GM12873 (cell line): Measurements from ENCODE around the gene CHD2.

Experiments used
- TF ChIP-seq, protein P1 (sequence below): IDR thresholded peaks from 2 replicates; pipeline ENCODE4 v1.5.1; 2012; ENCODE audit warnings: low read depth, mild to moderate bottlenecking, moderate library complexity, low read length, control low read depth; ENCODE audit not compliant: insufficient read depth; ENCODE audit errors: missing control alignments

Gene CHD2

DNA sequence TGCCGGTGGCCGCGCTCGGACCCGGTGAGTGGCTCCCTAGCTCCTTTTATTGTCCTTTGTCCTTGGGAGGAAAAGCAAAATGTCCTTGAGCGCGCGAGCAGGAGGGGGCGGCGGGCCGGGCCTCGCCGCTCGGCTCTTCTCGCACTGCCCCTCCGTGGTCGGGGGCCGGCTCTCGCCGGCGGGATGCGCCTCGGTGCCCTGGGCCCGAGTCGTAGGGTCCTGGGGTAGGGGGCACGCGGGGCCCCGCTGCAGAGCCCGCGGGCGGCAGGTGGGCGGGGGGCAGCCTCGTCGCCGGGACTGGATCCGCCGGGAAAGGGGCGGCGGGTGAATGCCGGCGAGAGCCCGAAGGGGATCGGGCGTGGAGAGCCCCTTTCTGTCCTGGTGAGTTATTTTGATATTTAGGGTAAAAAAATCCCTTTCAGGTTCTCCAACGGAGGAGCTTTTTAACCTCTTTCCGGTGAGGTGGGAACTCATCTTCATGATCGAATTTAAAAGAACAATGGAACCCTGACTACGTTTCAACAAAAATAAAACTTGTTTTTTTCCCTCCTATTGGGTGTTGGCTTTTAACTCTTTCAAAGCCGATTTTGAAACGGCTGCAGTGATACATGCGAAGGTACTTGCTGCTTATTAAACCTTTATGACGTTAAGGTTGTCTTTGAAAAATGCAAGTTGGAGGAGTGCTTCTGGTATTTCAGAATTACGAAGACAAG lies 16.8 kb upstream of the CHD2 start:
- TF ChIP-seq, protein P1, sequence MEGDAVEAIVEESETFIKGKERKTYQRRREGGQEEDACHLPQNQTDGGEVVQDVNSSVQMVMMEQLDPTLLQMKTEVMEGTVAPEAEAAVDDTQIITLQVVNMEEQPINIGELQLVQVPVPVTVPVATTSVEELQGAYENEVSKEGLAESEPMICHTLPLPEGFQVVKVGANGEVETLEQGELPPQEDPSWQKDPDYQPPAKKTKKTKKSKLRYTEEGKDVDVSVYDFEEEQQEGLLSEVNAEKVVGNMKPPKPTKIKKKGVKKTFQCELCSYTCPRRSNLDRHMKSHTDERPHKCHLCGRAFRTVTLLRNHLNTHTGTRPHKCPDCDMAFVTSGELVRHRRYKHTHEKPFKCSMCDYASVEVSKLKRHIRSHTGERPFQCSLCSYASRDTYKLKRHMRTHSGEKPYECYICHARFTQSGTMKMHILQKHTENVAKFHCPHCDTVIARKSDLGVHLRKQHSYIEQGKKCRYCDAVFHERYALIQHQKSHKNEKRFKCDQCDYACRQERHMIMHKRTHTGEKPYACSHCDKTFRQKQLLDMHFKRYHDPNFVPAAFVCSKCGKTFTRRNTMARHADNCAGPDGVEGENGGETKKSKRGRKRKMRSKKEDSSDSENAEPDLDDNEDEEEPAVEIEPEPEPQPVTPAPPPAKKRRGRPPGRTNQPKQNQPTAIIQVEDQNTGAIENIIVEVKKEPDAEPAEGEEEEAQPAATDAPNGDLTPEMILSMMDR = no peak

DNA sequence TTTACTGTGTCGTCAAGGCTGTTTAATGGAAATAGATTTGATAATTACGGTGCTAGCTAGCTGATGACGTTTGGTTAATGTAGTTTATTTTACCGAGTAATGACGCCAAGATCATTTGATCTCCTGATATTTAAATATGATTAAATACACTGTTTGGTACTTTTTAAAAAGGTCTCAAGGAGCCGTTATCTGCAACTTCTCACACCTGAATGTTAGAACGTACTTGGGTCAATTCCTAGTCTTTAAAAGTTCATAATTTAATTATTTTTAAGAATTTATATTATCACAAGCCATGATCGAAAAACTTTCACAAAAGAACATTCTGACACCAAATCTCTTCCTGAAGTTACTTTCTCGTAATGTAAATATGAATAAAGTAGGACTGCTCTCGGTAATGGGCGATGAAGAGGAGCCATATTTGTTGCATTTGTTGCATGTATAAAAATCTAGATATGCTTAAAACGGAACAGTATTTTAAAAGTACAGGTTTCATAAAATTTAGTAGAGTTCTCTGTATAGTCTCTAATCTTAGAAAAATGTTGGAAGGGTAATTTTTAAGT lies 16.2 kb upstream of the CHD2 start:
- TF ChIP-seq, protein P1 = no peak

DNA sequence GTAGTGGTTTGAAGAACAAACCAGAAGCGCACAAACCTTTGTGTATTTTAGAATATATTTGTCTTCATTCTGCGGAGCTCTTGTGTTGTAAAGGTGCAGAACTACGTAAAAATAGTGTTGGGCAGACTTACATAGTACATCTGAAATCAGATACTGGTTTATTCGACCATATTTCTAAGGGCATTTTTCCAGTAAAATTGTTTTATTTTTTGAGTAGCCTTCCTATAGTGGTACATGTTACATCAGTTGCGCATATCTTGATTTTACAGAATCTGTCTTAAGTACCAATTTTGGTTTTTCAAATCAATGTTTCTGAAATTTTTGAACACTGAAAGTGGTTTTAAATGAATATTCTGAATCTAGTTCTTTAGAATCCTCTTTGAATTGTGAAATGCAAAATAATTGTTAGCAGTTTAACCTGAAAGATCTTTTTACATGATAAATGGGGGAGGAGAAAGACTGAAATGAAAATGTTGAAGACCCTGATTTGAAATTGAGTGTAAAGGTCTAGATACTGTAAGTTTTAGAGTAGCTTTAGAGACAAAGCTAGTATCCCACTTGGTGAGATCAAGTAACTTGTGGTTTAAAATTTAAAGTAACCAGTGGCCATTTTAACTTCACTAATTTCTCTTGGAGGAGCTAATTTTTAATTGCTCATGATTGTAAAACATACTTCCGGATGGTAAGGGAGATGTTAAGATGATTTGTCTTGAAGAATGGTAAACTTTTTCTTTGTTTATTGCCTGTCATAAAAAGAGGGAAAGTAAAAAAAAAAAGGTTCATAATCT lies 15.5 kb upstream of the CHD2 start:
- TF ChIP-seq, protein P1 = no peak

DNA sequence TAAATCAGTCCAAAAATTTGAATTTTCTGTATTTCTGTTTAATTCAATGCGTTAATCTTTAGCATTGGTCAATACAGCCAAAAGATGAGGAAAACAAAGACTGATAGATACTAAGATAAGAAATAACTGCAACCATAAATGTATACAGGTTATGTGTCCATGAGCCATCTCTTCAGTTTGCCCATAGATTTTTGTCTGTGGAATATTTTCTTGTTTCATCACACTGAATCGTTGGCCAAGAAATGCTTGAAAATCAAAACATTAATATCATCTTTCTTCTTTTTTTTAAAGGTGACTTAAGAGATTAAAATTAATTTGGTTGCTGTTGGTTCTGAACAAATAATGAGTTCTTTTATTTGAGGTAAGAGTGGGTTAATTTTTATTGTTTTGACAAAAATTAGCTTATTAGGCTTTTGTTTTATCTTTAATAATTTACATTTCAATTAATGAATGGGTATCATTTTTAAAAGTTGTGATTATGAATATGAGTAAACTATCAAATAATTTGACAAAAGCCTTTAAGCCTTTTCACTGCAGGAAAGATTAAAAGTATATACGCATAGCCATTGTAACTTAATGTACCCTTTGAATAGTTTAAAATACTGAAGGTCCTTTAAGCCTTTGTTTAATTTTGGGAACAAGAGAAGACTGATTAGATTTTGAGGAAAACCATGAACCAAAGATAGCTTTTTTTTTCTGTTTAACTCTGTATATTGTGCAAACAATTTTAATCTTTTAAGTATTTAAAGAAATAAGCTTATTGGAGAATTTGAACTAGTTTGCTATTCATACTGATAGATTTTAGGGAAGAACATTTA lies 14.7 kb upstream of the CHD2 start:
- TF ChIP-seq, protein P1 = no peak

DNA sequence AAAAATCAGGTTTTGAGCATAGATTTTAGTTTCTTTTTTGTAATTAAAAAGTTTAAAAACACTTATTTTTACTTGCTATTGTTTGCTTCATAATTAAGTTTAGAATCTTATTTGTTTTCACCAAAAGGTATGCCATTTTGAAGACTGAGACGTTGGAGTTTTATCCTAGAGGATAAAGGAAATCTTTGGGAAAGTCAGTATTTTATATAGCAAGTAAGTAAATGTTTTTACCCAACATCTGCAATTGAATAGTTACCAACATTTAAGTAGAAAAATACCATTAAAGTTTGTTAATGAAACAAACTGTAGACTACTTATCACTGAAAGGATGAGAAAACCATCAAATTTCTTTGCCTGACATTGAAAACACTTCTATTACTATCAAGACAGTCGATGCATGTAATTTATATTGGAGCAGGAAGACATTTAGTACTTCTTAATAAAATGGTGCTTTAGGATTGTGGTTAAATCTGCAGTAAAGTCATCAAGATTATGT lies 14.0 kb upstream of the CHD2 start:
- TF ChIP-seq, protein P1 = no peak

DNA sequence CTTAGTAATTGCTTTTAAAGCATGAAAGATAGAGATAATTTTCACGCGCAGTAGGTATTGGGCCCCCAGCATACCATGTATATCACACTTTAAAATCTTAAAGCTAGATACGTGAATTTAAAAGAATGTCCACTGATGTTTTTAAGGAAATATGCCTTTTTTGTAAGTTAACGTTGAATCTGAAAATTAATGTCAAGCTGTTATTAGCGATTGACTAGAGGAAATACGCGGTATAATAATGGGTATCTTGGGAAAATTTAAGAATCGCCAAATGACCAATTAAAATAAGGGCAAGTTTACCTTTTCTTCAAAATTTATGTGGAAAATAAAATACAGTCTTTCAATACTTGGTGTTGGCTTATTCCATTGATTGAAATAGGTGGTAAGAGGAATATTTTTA lies 13.3 kb upstream of the CHD2 start:
- TF ChIP-seq, protein P1 = no peak

DNA sequence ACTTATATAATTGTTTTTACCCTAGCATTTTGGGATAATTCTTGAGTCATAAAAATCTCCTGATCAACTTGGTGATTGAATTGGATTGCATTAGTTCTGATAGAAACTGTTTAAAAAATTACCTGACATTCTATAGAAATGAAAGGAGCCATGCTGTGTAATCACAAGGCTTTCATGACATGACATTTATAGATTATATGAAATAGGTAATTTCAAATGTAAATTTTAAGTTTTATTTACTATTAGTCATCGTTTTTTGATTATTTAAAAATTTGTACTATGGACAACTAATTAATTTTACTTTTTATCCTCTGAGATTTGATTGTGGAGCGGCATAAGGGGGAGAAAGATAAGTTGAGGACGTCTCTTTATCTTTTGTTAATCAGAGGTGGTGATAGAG lies 12.3 kb upstream of the CHD2 start:
- TF ChIP-seq, protein P1 = no peak
